Measurements from ENCODE around the gene C11orf68. TPM values are rescaled to one million over a fixed set of nuclear protein-coding genes. Genes with fewer than 3 reads are reported as not detected.

The C11orf68 gene
- total RNA-seq, 1 donor from 2014 or later = 34.6 TPM

- Histone ChIP-seq H4K20me1 (ENCODE audit: insufficient read depth, low read length) (no peaks in the 10 kb centered on the region), H3K4me2 (ENCODE audit: low read length) (no peak overlapping the region), H3K79me2 (ENCODE audit: insufficient read depth, low read length) (no peaks in the 10 kb centered on the region), H3K27me3 (ENCODE audit: insufficient read depth, low read length) (no peaks in the 10 kb centered on the region), H3K9me3 (ENCODE audit: insufficient read depth, low read depth, low read length) (no peaks in the 10 kb centered on the region), H3K9ac (ENCODE audit: low read length) (no peak overlapping the region), H3K4me3 (ENCODE audit: insufficient read depth, low read depth, low read length) (no peak overlapping the region), H3K27ac (ENCODE audit: low read depth, low read length) (no peak overlapping the region), H3K4me1 (ENCODE audit: insufficient read depth, low read length) (no peaks in the 10 kb centered on the region), H2AFZ (ENCODE audit: low read depth, low read length) (no peak overlapping the region), H3K36me3 (ENCODE audit: insufficient read depth, low read length) (no peaks in the 10 kb centered on the region)
- FAIRE-seq (no peak), DNase-seq (ENCODE audit: low read depth) (no peak)
- Mint-ChIP-seq H3K27me3 (ENCODE audit: low read depth, unreplicated experiment) (peaks cover 8% of the 10 kb centered on the region), H3K4me1 (ENCODE audit: low read depth, unreplicated experiment) (no peaks in the 10 kb centered on the region), H3K27ac (ENCODE audit: unreplicated experiment) (no peak overlapping the region), H3K9me3 (ENCODE audit: unreplicated experiment) (no peaks in the 10 kb centered on the region), H3K4me3 (ENCODE audit: unreplicated experiment) (no peak overlapping the region), H3K36me3 (ENCODE audit: low read depth, unreplicated experiment) (no peaks in the 10 kb centered on the region)
- no peak for TF ChIP-seq CTCF (IDR thresholded peaks at IDR 0.05; ENCODE audit: insufficient read depth, low read depth, low read length)
- no peak for TF ChIP-seq EZH2 (IDR thresholded peaks at IDR 0.05; ENCODE audit: insufficient read depth, low read length)
Observed at GRCh38 chr11:65947603-65948125, 28.8 kb upstream of the C11orf68 start.

- no peak for FAIRE-seq
- Histone ChIP-seq H3K9me3 (ENCODE audit: insufficient read depth, low read depth, low read length) (no peaks in the 10 kb centered on the region), H4K20me1 (ENCODE audit: insufficient read depth, low read length) (no peaks in the 10 kb centered on the region), H3K79me2 (ENCODE audit: insufficient read depth, low read length) (no peaks in the 10 kb centered on the region), H3K27me3 (ENCODE audit: insufficient read depth, low read length) (no peaks in the 10 kb centered on the region), H2AFZ (ENCODE audit: low read depth, low read length) (no peak overlapping the region), H3K4me1 (ENCODE audit: insufficient read depth, low read length) (peaks cover under 1% of the 10 kb centered on the region), H3K4me3 (ENCODE audit: insufficient read depth, low read depth, low read length) (no peak overlapping the region), H3K9ac (ENCODE audit: low read length) (no peak overlapping the region), H3K27ac (ENCODE audit: low read depth, low read length) (no peak overlapping the region), H3K36me3 (ENCODE audit: insufficient read depth, low read length) (no peaks in the 10 kb centered on the region), H3K4me2 (ENCODE audit: low read length) (no peak overlapping the region)
- Mint-ChIP-seq H3K9me3 (ENCODE audit: unreplicated experiment) (no peaks in the 10 kb centered on the region), H3K27me3 (ENCODE audit: low read depth, unreplicated experiment) (peaks cover 8% of the 10 kb centered on the region), H3K4me3 (ENCODE audit: unreplicated experiment) (no peak overlapping the region), H3K4me1 (ENCODE audit: low read depth, unreplicated experiment) (peaks cover 2% of the 10 kb centered on the region), H3K36me3 (ENCODE audit: low read depth, unreplicated experiment) (no peaks in the 10 kb centered on the region), H3K27ac (ENCODE audit: unreplicated experiment) (no peak overlapping the region)
- TF ChIP-seq EZH2 (IDR thresholded peaks at IDR 0.05; ENCODE audit: insufficient read depth, low read length) = no peak
- no peak for TF ChIP-seq CTCF (IDR thresholded peaks at IDR 0.05; ENCODE audit: insufficient read depth, low read depth, low read length)
- DNase-seq (ENCODE audit: low read depth) = no peak
Observed at GRCh38 chr11:65947133-65947532, 28.3 kb upstream of the C11orf68 start.

- Histone ChIP-seq H2AFZ (ENCODE audit: low read depth, low read length) (no peak overlapping the region), H3K4me2 (ENCODE audit: low read length) (no peak overlapping the region), H3K4me1 (ENCODE audit: insufficient read depth, low read length) (peaks cover 5% of the 10 kb centered on the region), H3K79me2 (ENCODE audit: insufficient read depth, low read length) (no peaks in the 10 kb centered on the region), H3K9me3 (ENCODE audit: insufficient read depth, low read depth, low read length) (no peaks in the 10 kb centered on the region), H3K4me3 (ENCODE audit: insufficient read depth, low read depth, low read length) (no peak overlapping the region), H3K9ac (ENCODE audit: low read length) (no peak overlapping the region), H4K20me1 (ENCODE audit: insufficient read depth, low read length) (no peaks in the 10 kb centered on the region), H3K27me3 (ENCODE audit: insufficient read depth, low read length) (no peaks in the 10 kb centered on the region), H3K27ac (ENCODE audit: low read depth, low read length) (no peak overlapping the region), H3K36me3 (ENCODE audit: insufficient read depth, low read length) (no peaks in the 10 kb centered on the region)
- Mint-ChIP-seq H3K4me3 (ENCODE audit: unreplicated experiment) (no peak overlapping the region), H3K27me3 (ENCODE audit: low read depth, unreplicated experiment) (peaks cover 8% of the 10 kb centered on the region), H3K9me3 (ENCODE audit: unreplicated experiment) (no peaks in the 10 kb centered on the region), H3K36me3 (ENCODE audit: low read depth, unreplicated experiment) (no peaks in the 10 kb centered on the region), H3K4me1 (ENCODE audit: low read depth, unreplicated experiment) (peaks cover 2% of the 10 kb centered on the region), H3K27ac (ENCODE audit: unreplicated experiment) (no peak overlapping the region)
- TF ChIP-seq EZH2 (IDR thresholded peaks at IDR 0.05; ENCODE audit: insufficient read depth, low read length) (no peak), CTCF (IDR thresholded peaks at IDR 0.05; ENCODE audit: insufficient read depth, low read depth, low read length) (no peak)
- no peak for FAIRE-seq
- no peak for DNase-seq (ENCODE audit: low read depth)
Observed at GRCh38 chr11:65946655-65947054, 27.8 kb upstream of the C11orf68 start.
